Mammary epithelial cell (primary cell): ENCODE data around the gene ANGPT4.

Source experiments
- EZH2 ChIP-seq: IDR thresholded peaks from 2 replicates; pipeline ENCODE4 v1.6.1; 2012; ENCODE audit warnings: low read length, inconsistent platforms, borderline replicate concordance
- TF ChIP-seq, protein P1 (sequence below), 2 donors: IDR thresholded peaks in 1 of 2; conservative IDR thresholded peaks in 1 of 2; 2 replicates each; pipeline ENCODE4 v1.5.1; 2011 to 2012; ENCODE audit warnings: inconsistent platforms in 2 of 2, low read length in 2 of 2, mild to moderate bottlenecking in 2 of 2, control low read depth in 1 of 2, low read depth in 1 of 2; ENCODE audit not compliant: insufficient read depth in 1 of 2; ENCODE audit errors: extremely low read depth in 1 of 2

DNA sequence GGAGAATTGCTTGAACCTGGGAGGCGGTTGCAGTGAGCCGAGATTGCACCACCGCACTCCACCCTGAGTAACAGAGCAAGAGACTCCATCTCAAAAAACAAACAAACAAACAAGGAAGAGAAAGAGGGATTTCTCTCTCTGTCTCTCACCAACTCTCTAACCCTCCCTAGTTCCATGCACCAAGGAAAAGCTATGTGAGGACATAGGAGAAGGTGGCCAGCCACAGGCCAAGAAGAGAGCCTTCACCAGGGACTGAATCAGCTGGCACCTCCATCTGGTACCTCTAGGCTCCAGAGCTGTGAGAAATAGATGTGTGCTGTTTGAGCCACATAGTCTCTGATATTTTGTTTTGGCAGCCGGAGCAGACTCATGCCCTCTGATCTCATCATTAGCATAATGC lies 91.6 kb downstream of the ANGPT4 start:
- TF ChIP-seq, protein P1, sequence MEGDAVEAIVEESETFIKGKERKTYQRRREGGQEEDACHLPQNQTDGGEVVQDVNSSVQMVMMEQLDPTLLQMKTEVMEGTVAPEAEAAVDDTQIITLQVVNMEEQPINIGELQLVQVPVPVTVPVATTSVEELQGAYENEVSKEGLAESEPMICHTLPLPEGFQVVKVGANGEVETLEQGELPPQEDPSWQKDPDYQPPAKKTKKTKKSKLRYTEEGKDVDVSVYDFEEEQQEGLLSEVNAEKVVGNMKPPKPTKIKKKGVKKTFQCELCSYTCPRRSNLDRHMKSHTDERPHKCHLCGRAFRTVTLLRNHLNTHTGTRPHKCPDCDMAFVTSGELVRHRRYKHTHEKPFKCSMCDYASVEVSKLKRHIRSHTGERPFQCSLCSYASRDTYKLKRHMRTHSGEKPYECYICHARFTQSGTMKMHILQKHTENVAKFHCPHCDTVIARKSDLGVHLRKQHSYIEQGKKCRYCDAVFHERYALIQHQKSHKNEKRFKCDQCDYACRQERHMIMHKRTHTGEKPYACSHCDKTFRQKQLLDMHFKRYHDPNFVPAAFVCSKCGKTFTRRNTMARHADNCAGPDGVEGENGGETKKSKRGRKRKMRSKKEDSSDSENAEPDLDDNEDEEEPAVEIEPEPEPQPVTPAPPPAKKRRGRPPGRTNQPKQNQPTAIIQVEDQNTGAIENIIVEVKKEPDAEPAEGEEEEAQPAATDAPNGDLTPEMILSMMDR (conservative IDR thresholded peaks at IDR 0.05 in 1 of 2, IDR thresholded peaks at IDR 0.05 in 1 of 2; ENCODE audit: extremely low read depth in 1 of 2, insufficient read depth in 1 of 2, low read depth in 1 of 2, low read length in 2 of 2): no peak
- no peak for TF ChIP-seq EZH2
